H1 (cell line): ENCODE measurements around the gene SLAMF6. TPM values are rescaled to one million over a fixed set of nuclear protein-coding genes. Genes with fewer than 3 reads are reported as not detected.

Experiments used
- polyA plus RNA-seq, 7 experiments: library from polyadenylated mRNA; depleted of rRNA in 3 of 7; stranded (reverse) in 5 of 7; unstranded in 2 of 7; fragments of >200 nt in 5 of 7; fragments of 200-250 nt in 2 of 7; gene quantifications; 1 replicate in 5 of 7; 2 replicates in 1 of 7; 4 replicates in 1 of 7; pipeline versions ENCODE4 v1.2.1 to v1.2.3, GENCODE V29; 2011 to 2013; ENCODE audit warnings: missing spikeins in 2 of 7, mixed read lengths in 2 of 7
- total RNA-seq: library from RNA; stranded (reverse); fragmentation: NEBNext Ultra II Directional; extraction: Animal tissue kit (Norgen Biotek cat#: 25700); gene quantifications from 2 replicates; pipeline ENCODE4 v1.2.1, GENCODE V29; 2021

SLAMF6 gene
- total and polyA plus RNA-seq, 2 of the 8 experiments (the other 6 are each of a cell fraction or from before 2014, with no cell fraction given), result not detected

Other genes starting within 250 kb of the SLAMF6 start
- 80.2 TPM in 2 replicates for gene PEX19, start 238.1 kb downstream of the SLAMF6 start, total RNA-seq
- 36.4 and 50.4 TPM in 2 replicates for gene PEX19, start 238.1 kb downstream of the SLAMF6 start, polyA plus RNA-seq (2011; rRNA removed)
- 115 TPM in 2 replicates for gene COPA, start 180.0 kb downstream of the SLAMF6 start, total RNA-seq
- 56.4 and 78.2 TPM in 2 replicates for gene COPA, start 180.0 kb downstream of the SLAMF6 start, polyA plus RNA-seq (2011; rRNA removed)
- gene NCSTN, start 179.9 kb downstream of the SLAMF6 start, total RNA-seq, result 64.7 and 70.1 TPM in 2 replicates
- gene NCSTN, start 179.9 kb downstream of the SLAMF6 start, polyA plus RNA-seq (2011; rRNA removed), result 115 and 125 TPM in 2 replicates
- 0.39 and 0.48 TPM in 2 replicates for gene NHLH1, start 156.2 kb downstream of the SLAMF6 start, total RNA-seq
- 0.91 and 1.2 TPM in 2 replicates for gene NHLH1, start 156.2 kb downstream of the SLAMF6 start, polyA plus RNA-seq (2011; rRNA removed)
- 62.5 TPM in 2 replicates for gene VANGL2, start 122.7 kb downstream of the SLAMF6 start, total RNA-seq
- gene VANGL2, start 122.7 kb downstream of the SLAMF6 start, polyA plus RNA-seq (2011; rRNA removed), result 112 and 118 TPM in 2 replicates
- gene CD84, start 56.2 kb upstream of the SLAMF6 start, total RNA-seq, result not detected in 2 replicates
- not detected in 2 replicates for gene CD84, start 56.2 kb upstream of the SLAMF6 start, polyA plus RNA-seq (2011; rRNA removed)
- gene SLAMF1, start 123.8 kb upstream of the SLAMF6 start, total RNA-seq, result not detected in 2 replicates
- gene SLAMF1, start 123.8 kb upstream of the SLAMF6 start, polyA plus RNA-seq (2011; rRNA removed), result not detected in 2 replicates
- not detected in 2 replicates for gene CD48, start 188.6 kb upstream of the SLAMF6 start, total RNA-seq
- gene CD48, start 188.6 kb upstream of the SLAMF6 start, polyA plus RNA-seq (2011; rRNA removed), result 0.08 TPM in 1 of 2 replicates, not detected in the other
- gene SLAMF7, start 216.0 kb upstream of the SLAMF6 start, total RNA-seq, result not detected in 2 replicates
- gene SLAMF7, start 216.0 kb upstream of the SLAMF6 start, polyA plus RNA-seq (2011; rRNA removed), result not detected in 2 replicates